Measurements from ENCODE around the gene TFAP2C. TPM values are rescaled to one million over a fixed set of nuclear protein-coding genes. Genes with fewer than 3 reads are reported as not detected.
A peak's percentile ranks its signal among the peaks of the same experiment; 100 is the strongest.

The TFAP2C gene
- total and polyA plus RNA-seq, 2 experiments from 2014 or later = 11.9 to 14.3 TPM

GRCh38 chr20:56610098-56610497 lies 19.0 kb upstream of the TFAP2C start (continued):
- no peak for TF ChIP-seq ZNF462 (CRISPR knock-in tag; IDR thresholded peaks at IDR 0.05)
- TF ChIP-seq JUNB (IDR thresholded peaks at IDR 0.05; ENCODE audit: unreplicated experiment) = no peak
- TF ChIP-seq, protein P1, sequence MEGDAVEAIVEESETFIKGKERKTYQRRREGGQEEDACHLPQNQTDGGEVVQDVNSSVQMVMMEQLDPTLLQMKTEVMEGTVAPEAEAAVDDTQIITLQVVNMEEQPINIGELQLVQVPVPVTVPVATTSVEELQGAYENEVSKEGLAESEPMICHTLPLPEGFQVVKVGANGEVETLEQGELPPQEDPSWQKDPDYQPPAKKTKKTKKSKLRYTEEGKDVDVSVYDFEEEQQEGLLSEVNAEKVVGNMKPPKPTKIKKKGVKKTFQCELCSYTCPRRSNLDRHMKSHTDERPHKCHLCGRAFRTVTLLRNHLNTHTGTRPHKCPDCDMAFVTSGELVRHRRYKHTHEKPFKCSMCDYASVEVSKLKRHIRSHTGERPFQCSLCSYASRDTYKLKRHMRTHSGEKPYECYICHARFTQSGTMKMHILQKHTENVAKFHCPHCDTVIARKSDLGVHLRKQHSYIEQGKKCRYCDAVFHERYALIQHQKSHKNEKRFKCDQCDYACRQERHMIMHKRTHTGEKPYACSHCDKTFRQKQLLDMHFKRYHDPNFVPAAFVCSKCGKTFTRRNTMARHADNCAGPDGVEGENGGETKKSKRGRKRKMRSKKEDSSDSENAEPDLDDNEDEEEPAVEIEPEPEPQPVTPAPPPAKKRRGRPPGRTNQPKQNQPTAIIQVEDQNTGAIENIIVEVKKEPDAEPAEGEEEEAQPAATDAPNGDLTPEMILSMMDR (conservative IDR thresholded peaks at IDR 0.05; ENCODE audit: low read depth in 2 of 2) = no peak
- TF ChIP-seq CREB1 (CRISPR knock-in tag; IDR thresholded peaks at IDR 0.05; ENCODE audit: low read depth) = no peak

- Histone ChIP-seq H2AFZ (peak overlapping the region; percentile 56; the same call in 1 of the 2 replicates), H3K36me3 (ENCODE audit: insufficient read depth) (no peaks in the 10 kb centered on the region), H3K4me3 (no peak overlapping the region), H3K27ac (ENCODE audit: low read depth) (no peak overlapping the region), H3K27me3 (ENCODE audit: insufficient read depth) (no peaks in the 10 kb centered on the region), H3F3A (replicated peaks; ENCODE audit: low read depth) (no peaks in the 10 kb centered on the region), H3K4me2 (no peak overlapping the region), H3K79me2 (replicated peaks; ENCODE audit: insufficient read depth) (no peaks in the 10 kb centered on the region), H4K20me1 (replicated peaks; ENCODE audit: insufficient read depth) (no peaks in the 10 kb centered on the region), H3K4me1 (ENCODE audit: insufficient read depth) (no peaks in the 10 kb centered on the region; the same call in 1 of the 2 replicates), H3K9me2 (ENCODE audit: insufficient read depth) (no peaks in the 10 kb centered on the region)
- ATAC-seq (no peak), DNase-seq (ENCODE audit: low spot score) (no peak)
- Mint-ChIP-seq H3K27ac (no peak overlapping the region), H3K9me3 (no peaks in the 10 kb centered on the region), H3K36me3 (ENCODE audit: low read depth) (no peaks in the 10 kb centered on the region), H3K4me1 (peaks cover 6% of the 10 kb centered on the region), H3K27me3 (ENCODE audit: insufficient read depth, low read depth, poor library complexity) (peaks cover 9% of the 10 kb centered on the region), H3K4me3 (no peak overlapping the region)
- TF ChIP-seq, protein P1 (conservative IDR thresholded peaks at IDR 0.05; ENCODE audit: low read depth in 2 of 2) = no peak
- no peak for TF ChIP-seq ZNF462 (CRISPR knock-in tag; IDR thresholded peaks at IDR 0.05)
- no peak for TF ChIP-seq CREB1 (CRISPR knock-in tag; IDR thresholded peaks at IDR 0.05; ENCODE audit: low read depth)
Measured at GRCh38 chr20:56614196-56614595, 14.9 kb upstream of the TFAP2C start.
